ENCODE data around the gene GPR141.

GPR141 gene

GRCh38 chr7:37781156-37781555 lies 97.6 kb downstream of the GPR141 start:
- no peak for DNase-seq (ENCODE audit: low read depth in 2 of 2, low spot score in 1 of 2)

- no peak for DNase-seq (ENCODE audit: low read depth in 2 of 2, low spot score in 1 of 2)
Observed at GRCh38 chr7:37782166-37782565, 98.6 kb downstream of the GPR141 start.

GRCh38 chr7:37784015-37784414 lies 100.4 kb downstream of the GPR141 start:
- no peak for DNase-seq (ENCODE audit: low read depth in 2 of 2, low spot score in 1 of 2)

GRCh38 chr7:37786741-37787569 lies 103.4 kb downstream of the GPR141 start:
- no peak for DNase-seq (ENCODE audit: low read depth in 2 of 2, low spot score in 1 of 2)
